Pons (tissue), 1 donor: ENCODE data around the gene SLC6A19.
"Not testable (repeated sequence)": the region's sequence is repeated elsewhere in the genome, so short reads cannot be mapped to it uniquely, and the experiment has no call there.

ENCODE experiments used
- DNase-seq: peaks from one replicate; pipeline ENCODE4 v3.0.0-alpha.2; 2016; ENCODE audit warnings: low spot score

Gene SLC6A19

GRCh38 chr5:1222621-1223277, 21.4 kb downstream of the SLC6A19 start:
- DNase-seq = no peak

- no peak for DNase-seq
These were observed 21.9 kb downstream of the SLC6A19 start for GRCh38 chr5:1223278-1223670.

- no peak for DNase-seq
These were observed 23.2 kb downstream of the SLC6A19 start for GRCh38 chr5:1224631-1225030.

- no peak for DNase-seq
These were observed 23.7 kb downstream of the SLC6A19 start, which contains the start of gene SLC6A18 for GRCh38 chr5:1225081-1225480. SLC6A18 (plus strand) TSS chr5:1225381; CDS start chr5:1225478, 97 bp downstream.

- DNase-seq = no peak
These were observed 24.8 kb downstream of the SLC6A19 start for GRCh38 chr5:1226231-1226630.

GRCh38 chr5:1226839-1227581, 25.6 kb downstream of the SLC6A19 start:
- no peak for DNase-seq

- DNase-seq = no peak
These were observed 26.3 kb downstream of the SLC6A19 start for GRCh38 chr5:1227667-1228066.

- DNase-seq = no peak
These were observed 26.7 kb downstream of the SLC6A19 start for GRCh38 chr5:1228120-1228519.

- DNase-seq = not testable (repeated sequence)
These were observed 27.6 kb downstream of the SLC6A19 start for GRCh38 chr5:1229023-1229422.

GRCh38 chr5:1229822-1230221, 28.4 kb downstream of the SLC6A19 start:
- DNase-seq = no peak

- DNase-seq = no peak
These were observed 29.2 kb downstream of the SLC6A19 start for GRCh38 chr5:1230551-1230950.

- DNase-seq = no peak
These were observed 30.0 kb downstream of the SLC6A19 start for GRCh38 chr5:1231354-1231905.

- DNase-seq = no peak
These were observed 31.4 kb downstream of the SLC6A19 start for GRCh38 chr5:1232780-1233179.

GRCh38 chr5:1235379-1235778, 34.0 kb downstream of the SLC6A19 start:
- no peak for DNase-seq

GRCh38 chr5:1235838-1236237, 34.4 kb downstream of the SLC6A19 start:
- no peak for DNase-seq

- no peak for DNase-seq
These were observed 38.3 kb downstream of the SLC6A19 start for GRCh38 chr5:1239505-1240251.

- no peak for DNase-seq
These were observed 39.3 kb downstream of the SLC6A19 start for GRCh38 chr5:1240496-1241260.

GRCh38 chr5:1241509-1242080, 40.2 kb downstream of the SLC6A19 start:
- no peak for DNase-seq

- no peak for DNase-seq
These were observed 41.5 kb downstream of the SLC6A19 start for GRCh38 chr5:1242733-1243486.

GRCh38 chr5:1243487-1244130, 42.2 kb downstream of the SLC6A19 start:
- DNase-seq = no peak
